Natural killer cell (primary cell): ENCODE results near the gene FRS2. TPM values are rescaled to one million over a fixed set of nuclear protein-coding genes. Genes with fewer than 3 reads are reported as not detected.

Source experiments
- ATAC-seq, 3 donors: fragments of 150-1000 bp in 2 of 3; fragments of 200-7000 bp in 1 of 3; cut with Tn5 transposase; 1 replicate in 1 of 3; 2 replicates in 2 of 3; pipeline ENCODE4 v1.10.0; 2021; ENCODE audit warnings: mild to moderate bottlenecking in 2 of 3, moderate library complexity in 2 of 3
- DNase-seq, 2 donors: peaks; one replicate each; pipeline versions ENCODE4 v3.0.0 to v3.0.0-alpha.2; 2013 to 2021; ENCODE audit warnings: mixed read lengths in 1 of 2
- H3K27ac ChIP-seq: one replicate; pipeline ENCODE4 v1.5.1; 2013; ENCODE audit warnings: mild to moderate bottlenecking, low read length
- H3K27me3 ChIP-seq: one replicate; pipeline ENCODE4 v1.6.1; 2013; ENCODE audit warnings: low read length; ENCODE audit not compliant: control insufficient read depth, insufficient read depth
- H3K36me3 ChIP-seq: one replicate; pipeline ENCODE4 v1.6.1; 2013; ENCODE audit warnings: low read length; ENCODE audit not compliant: control insufficient read depth, insufficient read depth
- H3K4me1 ChIP-seq: one replicate; pipeline ENCODE4 v1.6.1; 2013; ENCODE audit warnings: low read length; ENCODE audit not compliant: control insufficient read depth, insufficient read depth
- H3K4me3 ChIP-seq: one replicate; pipeline ENCODE4 v1.5.1; 2013; ENCODE audit warnings: low read length
- H3K9me3 ChIP-seq: one replicate; pipeline ENCODE4 v1.6.1; 2013; ENCODE audit warnings: low read length; ENCODE audit not compliant: control insufficient read depth, insufficient read depth
- H3K27ac Mint-ChIP-seq, 2 donors: one replicate each; pipeline ENCODE4 v1.8.0; 2022; ENCODE audit warnings: mild to moderate bottlenecking in 2 of 2, mixed read lengths in 2 of 2, moderate library complexity in 1 of 2
- H3K27me3 Mint-ChIP-seq, 2 donors: one replicate each; pipeline ENCODE4 v1.8.0; 2022; ENCODE audit warnings: low read depth in 2 of 2, mixed read lengths in 2 of 2
- H3K36me3 Mint-ChIP-seq: one replicate; pipeline ENCODE4 v1.8.0; 2022; ENCODE audit warnings: mixed read lengths
- H3K4me1 Mint-ChIP-seq, 2 donors: one replicate each; pipeline ENCODE4 v1.8.0; 2022; ENCODE audit warnings: mixed read lengths in 2 of 2
- H3K4me3 Mint-ChIP-seq: one replicate; pipeline ENCODE4 v1.8.0; 2022; ENCODE audit warnings: mild to moderate bottlenecking, moderate library complexity, mixed read lengths
- H3K9me3 Mint-ChIP-seq, 2 donors: one replicate each; pipeline ENCODE4 v1.8.0; 2022; ENCODE audit warnings: mixed read lengths in 2 of 2
- CTCF ChIP-seq: fragments of 200-600 bp; IDR thresholded peaks from one replicate; pipeline ENCODE4 v1.8.0; 2022; ENCODE audit warnings: antibody characterized with exemption
- WGBS: methylation state at CpG from one replicate; pipeline ENCODE4 v1.1.7; 2013; ENCODE audit warnings: missing lambda C conversion rate; ENCODE audit not compliant: insufficient coverage; 5-methylcytosine and 5-hydroxymethylcytosine counted together
- intact Hi-C: fragments of 100-400 bp; cut with micrococcal nuclease; formaldehyde crosslinking; loops from one replicate; pipeline ENCODE4 v1.14.2; 2022
- total RNA-seq, 4 donors: library from RNA; stranded (reverse); fragments of 120-200 nt in 1 of 4; gene quantifications; one replicate each; pipeline versions ENCODE4 v1.2.3 to v1.2.4, GENCODE V29; 2013 to 2022

Gene FRS2
- total RNA-seq, 3 donors from 2014 or later (not counting 1 experiment from before 2014, with no cell fraction given): 25.6 to 33.8 (median 28.2) TPM

- no peak overlapping the region for H3K4me3 ChIP-seq
- TF ChIP-seq CTCF: no peak
- H3K27ac ChIP-seq: no peak overlapping the region
- no peaks in the 10 kb centered on the region for H3K4me1 ChIP-seq
- no peaks in the 10 kb centered on the region for H3K36me3 ChIP-seq
- no peaks in the 10 kb centered on the region for H3K9me3 Mint-ChIP-seq
- intact Hi-C loops: no loop called here
- no peaks in the 10 kb centered on the region for H3K27me3 ChIP-seq
- WGBS: 100% methylated on average over 1 of the region's 2 CpGs
- H3K9me3 ChIP-seq: no peaks in the 10 kb centered on the region
- peaks cover 0 to 12% of the 10 kb centered on the region in 2 donors for H3K27me3 Mint-ChIP-seq
- DNase-seq: no peak
- ATAC-seq: no peak
- H3K36me3 Mint-ChIP-seq: no peaks in the 10 kb centered on the region
- no peaks in the 10 kb centered on the region for H3K4me1 Mint-ChIP-seq
- H3K27ac Mint-ChIP-seq: no peak overlapping the region
- no peak overlapping the region for H3K4me3 Mint-ChIP-seq
Observed at GRCh38 chr12:69608114-69608513, 137.9 kb downstream of the FRS2 start.

GRCh38 chr12:69610126-69610525 lies 139.9 kb downstream of the FRS2 start:
- no peaks in the 10 kb centered on the region for H3K36me3 ChIP-seq
- intact Hi-C loops: no loop called here

GRCh38 chr12:69610729-69611128 lies 140.5 kb downstream of the FRS2 start, which contains the start of gene LRRC10:
Gene LRRC10, minus strand, starts transcription at chr12:69610907. Its CDS starts 69 bp downstream, at chr12:69610838.
- no peak for TF ChIP-seq CTCF
- intact Hi-C loops: no loop called here
- Mint-ChIP-seq H3K36me3 (no peaks in the 10 kb centered on the region), H3K27ac (no peak within 1 kb of the TSS), H3K4me3 (no peak within 1 kb of the TSS), H3K27me3 (peaks cover 7 to 16% of the 10 kb centered on the region in 2 donors), H3K9me3 (no peaks in the 10 kb centered on the region), H3K4me1 (no peaks in the 10 kb centered on the region)
- no peak for DNase-seq
- Histone ChIP-seq H3K4me3 (no peak within 1 kb of the TSS), H3K4me1 (no peaks in the 10 kb centered on the region), H3K27me3 (no peaks in the 10 kb centered on the region), H3K36me3 (no peaks in the 10 kb centered on the region), H3K27ac (no peak within 1 kb of the TSS), H3K9me3 (no peaks in the 10 kb centered on the region)
- 93% methylated on average over 11 of the region's 11 CpGs for WGBS
- no peak for ATAC-seq

More at GRCh38 chr12:69610126-69610525, 139.9 kb downstream of the FRS2 start:
- no peak overlapping the region for H3K4me3 ChIP-seq
- H3K4me3 Mint-ChIP-seq: no peak overlapping the region
- H3K27me3 Mint-ChIP-seq: peaks cover 1 to 12% of the 10 kb centered on the region in 2 donors
- H3K4me1 ChIP-seq: no peaks in the 10 kb centered on the region
- no peaks in the 10 kb centered on the region for H3K9me3 ChIP-seq
- 92% methylated on average over 15 of the region's 15 CpGs for WGBS
- H3K27ac ChIP-seq: no peak overlapping the region
- DNase-seq (no peak), ATAC-seq (no peak)
- no peaks in the 10 kb centered on the region for H3K4me1 Mint-ChIP-seq
- no peaks in the 10 kb centered on the region for H3K36me3 Mint-ChIP-seq
- H3K27ac Mint-ChIP-seq: no peak overlapping the region
- H3K9me3 Mint-ChIP-seq: no peaks in the 10 kb centered on the region
- no peaks in the 10 kb centered on the region for H3K27me3 ChIP-seq
- TF ChIP-seq CTCF: no peak

GRCh38 chr12:69613351-69613750 lies 143.2 kb downstream of the FRS2 start:
- Mint-ChIP-seq H3K27ac (no peak overlapping the region), H3K4me1 (no peaks in the 10 kb centered on the region), H3K27me3 (peaks cover 13 to 17% of the 10 kb centered on the region in 2 donors), H3K4me3 (no peak overlapping the region), H3K36me3 (no peaks in the 10 kb centered on the region), H3K9me3 (no peaks in the 10 kb centered on the region)
- H3K9me3 ChIP-seq: no peaks in the 10 kb centered on the region
- no peaks in the 10 kb centered on the region for H3K4me1 ChIP-seq
- TF ChIP-seq CTCF: no peak
- no peaks in the 10 kb centered on the region for H3K36me3 ChIP-seq
- H3K4me3 ChIP-seq: no peak overlapping the region
- ATAC-seq: no peak
- no peak overlapping the region for H3K27ac ChIP-seq
- intact Hi-C loops: no loop called here
- no peak for DNase-seq
- H3K27me3 ChIP-seq: no peaks in the 10 kb centered on the region
